ENCODE data around the gene NBPF26. TPM values are rescaled to one million over a fixed set of nuclear protein-coding genes. Genes with fewer than 3 reads are reported as not detected.
"Not testable (repeated sequence)": the region's sequence is repeated elsewhere in the genome, so short reads cannot be mapped to it uniquely, and the experiment has no call there.

NBPF26 gene
- total RNA-seq, 1 donor from 2014 or later, result 54.3 TPM

GRCh38 chr1:120881934-120882333 is 158.2 kb downstream of the NBPF26 start:
- H3K27me3 Mint-ChIP-seq (ENCODE audit: low read depth); H3K4me3 Mint-ChIP-seq; DNase-seq (ENCODE audit: low spot score in 2 of 2, unreplicated experiment in 2 of 2); H3K9me3 Mint-ChIP-seq; H3K36me3 Mint-ChIP-seq; H3K4me1 Mint-ChIP-seq; H3K27ac Mint-ChIP-seq: not testable (repeated sequence)

Other genes starting within 250 kb of the NBPF26 start
- not detected in 3 replicates for gene PPIAL4A, start 165.8 kb downstream of the NBPF26 start, total RNA-seq